Mucosa of rectum (tissue), 2 donors: ENCODE data around the gene SPECC1L.

Source experiments
- H3K27ac ChIP-seq, 2 donors: one replicate each; pipeline ENCODE4 v1.7.0; 2013; ENCODE audit warnings: inconsistent platforms in 2 of 2, low read depth in 2 of 2, low read length in 2 of 2
- H3K27me3 ChIP-seq, 2 donors: one replicate each; pipeline ENCODE4 v1.7.0; 2013; ENCODE audit warnings: low read length in 2 of 2; ENCODE audit not compliant: control insufficient read depth in 2 of 2, insufficient read depth in 2 of 2
- H3K36me3 ChIP-seq, 2 donors: one replicate each; pipeline ENCODE4 v1.7.0; 2013; ENCODE audit warnings: low read length in 2 of 2; ENCODE audit not compliant: control insufficient read depth in 2 of 2, insufficient read depth in 2 of 2
- H3K4me1 ChIP-seq, 2 donors: one replicate each; pipeline ENCODE4 v1.7.0; 2013; ENCODE audit warnings: low read length in 2 of 2, mild to moderate bottlenecking in 1 of 2; ENCODE audit not compliant: control insufficient read depth in 2 of 2, insufficient read depth in 2 of 2
- H3K4me3 ChIP-seq, 2 donors: one replicate each; pipeline ENCODE4 v1.7.0; 2013; ENCODE audit warnings: low read length in 2 of 2
- H3K9ac ChIP-seq, 2 donors: one replicate each; pipeline ENCODE4 v1.7.0; 2013; ENCODE audit warnings: low read length in 2 of 2, low read depth in 1 of 2, mild to moderate bottlenecking in 1 of 2
- H3K9me3 ChIP-seq, 2 donors: one replicate each; pipeline ENCODE4 v1.7.0; 2013; ENCODE audit warnings: low read length in 2 of 2; ENCODE audit not compliant: control insufficient read depth in 2 of 2
- donor health status: healthy.
- donor health status: Normal muscosa, but diverticular disease.

SPECC1L gene

GRCh38 chr22:24329453-24329852 is 58.8 kb downstream of the SPECC1L start:
- H3K9me3 ChIP-seq: no peaks in the 10 kb centered on the region
- H3K4me3 ChIP-seq: no peak overlapping the region
- H3K36me3 ChIP-seq: peaks cover 22 to 42% of the 10 kb centered on the region in 2 donors
- no peak overlapping the region for H3K9ac ChIP-seq
- no peaks in the 10 kb centered on the region for H3K27me3 ChIP-seq
- peaks cover 0 to 7% of the 10 kb centered on the region in 2 donors for H3K4me1 ChIP-seq
- no peak overlapping the region for H3K27ac ChIP-seq

- Histone ChIP-seq H3K4me1 (no peaks in the 10 kb centered on the region), H3K27me3 (no peaks in the 10 kb centered on the region), H3K27ac (no peak overlapping the region), H3K4me3 (no peak overlapping the region), H3K36me3 (peaks cover 34 to 52% of the 10 kb centered on the region in 2 donors), H3K9me3 (no peaks in the 10 kb centered on the region), H3K9ac (no peak overlapping the region)
These were observed 60.0 kb downstream of the SPECC1L start for GRCh38 chr22:24330636-24331035.

GRCh38 chr22:24331468-24332440 is 61.1 kb downstream of the SPECC1L start:
- Histone ChIP-seq H3K9ac (no peak overlapping the region), H3K4me1 (no peaks in the 10 kb centered on the region), H3K9me3 (no peaks in the 10 kb centered on the region), H3K4me3 (no peak overlapping the region), H3K27ac (no peak overlapping the region), H3K36me3 (peaks cover 37 to 46% of the 10 kb centered on the region in 2 donors), H3K27me3 (no peaks in the 10 kb centered on the region)

GRCh38 chr22:24333301-24333700 is 62.7 kb downstream of the SPECC1L start:
- H3K36me3 ChIP-seq: peaks cover 29 to 42% of the 10 kb centered on the region in 2 donors

GRCh38 chr22:24335496-24335895 is 64.9 kb downstream of the SPECC1L start:
- Histone ChIP-seq H3K4me1 (peaks cover 5 to 8% of the 10 kb centered on the region in 2 donors), H3K9ac (no peak overlapping the region), H3K36me3 (peaks cover 29 to 34% of the 10 kb centered on the region in 2 donors)

More at GRCh38 chr22:24333301-24333700, 62.7 kb downstream of the SPECC1L start:
- Histone ChIP-seq H3K27me3 (no peaks in the 10 kb centered on the region), H3K9me3 (no peaks in the 10 kb centered on the region), H3K4me1 (peaks cover 3 to 4% of the 10 kb centered on the region in 2 donors), H3K9ac (no peak overlapping the region), H3K27ac (no peak overlapping the region), H3K4me3 (no peak overlapping the region)

GRCh38 chr22:24337894-24338645 is 67.4 kb downstream of the SPECC1L start:
- Histone ChIP-seq H3K27ac (peak overlapping the region in 1 of 2 donors; percentile 4), H3K4me1 (peaks cover 5 to 8% of the 10 kb centered on the region in 2 donors), H3K36me3 (peaks cover 33 to 38% of the 10 kb centered on the region in 2 donors), H3K4me3 (no peak overlapping the region), H3K9me3 (no peaks in the 10 kb centered on the region), H3K27me3 (no peaks in the 10 kb centered on the region), H3K9ac (no peak overlapping the region)

More at GRCh38 chr22:24335496-24335895, 64.9 kb downstream of the SPECC1L start:
- H3K27ac ChIP-seq: no peak overlapping the region
- H3K27me3 ChIP-seq: no peaks in the 10 kb centered on the region
- H3K4me3 ChIP-seq: no peak overlapping the region
- H3K9me3 ChIP-seq: no peaks in the 10 kb centered on the region

GRCh38 chr22:24338726-24339451 is 68.3 kb downstream of the SPECC1L start:
- H3K4me3 ChIP-seq: no peak overlapping the region
- H3K27me3 ChIP-seq: no peaks in the 10 kb centered on the region
- no peak overlapping the region for H3K9ac ChIP-seq
- H3K36me3 ChIP-seq: peaks cover 37 to 39% of the 10 kb centered on the region in 2 donors
- H3K27ac ChIP-seq: no peak overlapping the region
- H3K4me1 ChIP-seq: peaks cover 5 to 8% of the 10 kb centered on the region in 2 donors
- H3K9me3 ChIP-seq: no peaks in the 10 kb centered on the region

GRCh38 chr22:24339452-24339747 is 68.8 kb downstream of the SPECC1L start:
- H3K27ac ChIP-seq: no peak overlapping the region

GRCh38 chr22:24341627-24342026 is 71.0 kb downstream of the SPECC1L start:
- Histone ChIP-seq H3K9ac (no peak overlapping the region), H3K9me3 (no peaks in the 10 kb centered on the region), H3K27me3 (no peaks in the 10 kb centered on the region), H3K36me3 (peaks cover 27 to 39% of the 10 kb centered on the region in 2 donors), H3K4me1 (peaks cover 5 to 8% of the 10 kb centered on the region in 2 donors), H3K4me3 (no peak overlapping the region), H3K27ac (no peak overlapping the region)

More at GRCh38 chr22:24339452-24339747, 68.8 kb downstream of the SPECC1L start:
- H3K27me3 ChIP-seq: no peaks in the 10 kb centered on the region
- H3K4me3 ChIP-seq: no peak overlapping the region
- H3K4me1 ChIP-seq: peaks cover 5 to 8% of the 10 kb centered on the region in 2 donors
- peaks cover 40 to 41% of the 10 kb centered on the region in 2 donors for H3K36me3 ChIP-seq
- no peaks in the 10 kb centered on the region for H3K9me3 ChIP-seq
- no peak overlapping the region for H3K9ac ChIP-seq
